GM18517 (cell line): ENCODE data around the gene EYS.
"Not testable (repeated sequence)": the region's sequence is repeated elsewhere in the genome, so short reads cannot be mapped to it uniquely, and the experiment has no call there.

Experiments
- ATAC-seq: cut with Tn5 transposase; IDR thresholded peaks from one replicate; pipeline ENCODE4 v1.9.1; 2021; ENCODE audit warnings: mild to moderate bottlenecking, moderate library complexity; ENCODE audit not compliant: unreplicated experiment

The EYS gene

GRCh38 chr6:63816982-63817436 lies 1890.0 kb downstream of the EYS start:
- ATAC-seq: no peak

GRCh38 chr6:63816401-63816981 lies 1890.5 kb downstream of the EYS start:
- ATAC-seq: no peak

GRCh38 chr6:63814459-63814858 lies 1892.6 kb downstream of the EYS start:
- no peak for ATAC-seq

DNA sequence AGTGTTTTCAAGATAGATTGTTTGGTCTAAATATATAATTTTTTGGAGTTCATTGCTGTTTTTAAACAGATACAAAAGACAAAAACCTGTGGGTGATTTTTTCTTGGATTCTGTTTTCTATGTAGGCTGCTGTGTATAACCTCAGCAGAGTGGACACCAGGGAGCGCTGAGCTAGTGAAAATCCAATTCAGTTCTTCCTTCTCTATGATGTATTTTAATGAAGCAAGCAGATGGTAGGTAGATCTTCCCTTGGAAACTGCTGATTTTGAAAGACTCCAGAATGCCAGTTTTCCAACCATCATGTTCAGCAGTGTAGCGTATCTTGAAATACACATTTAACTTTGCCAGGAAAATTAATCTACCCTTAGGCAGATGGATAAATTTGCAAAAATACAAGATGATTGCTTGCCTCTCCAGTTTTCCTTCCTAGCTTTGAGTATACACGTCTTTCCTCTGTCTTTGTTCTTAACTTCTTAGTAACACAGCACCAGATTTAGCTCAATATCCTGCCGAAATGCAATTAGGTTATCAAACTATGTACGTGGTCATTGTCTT lies 1893.4 kb downstream of the EYS start:
- no peak for ATAC-seq

DNA sequence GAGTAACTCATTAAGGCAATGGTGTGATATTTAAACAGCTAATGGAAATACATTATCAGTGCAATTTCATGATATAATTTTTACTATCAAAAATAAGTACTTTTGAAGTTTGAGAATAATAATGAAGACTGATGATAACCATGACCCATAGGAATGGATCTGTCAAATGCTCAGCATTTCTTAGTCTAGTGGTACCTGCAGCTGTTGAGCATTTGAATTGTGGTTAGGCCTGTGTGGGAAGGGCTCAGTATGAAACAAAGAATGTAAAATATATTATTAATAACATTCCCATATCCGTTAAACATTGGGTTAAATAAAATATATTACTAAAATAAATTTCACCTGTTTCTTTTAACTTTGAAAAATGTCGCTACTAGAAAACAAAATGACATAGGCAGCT lies 1898.5 kb downstream of the EYS start:
- no peak for ATAC-seq

GRCh38 chr6:63807056-63807455 lies 1900.0 kb downstream of the EYS start:
- no peak for ATAC-seq

GRCh38 chr6:63806573-63806913 lies 1900.5 kb downstream of the EYS start:
- ATAC-seq: no peak

DNA sequence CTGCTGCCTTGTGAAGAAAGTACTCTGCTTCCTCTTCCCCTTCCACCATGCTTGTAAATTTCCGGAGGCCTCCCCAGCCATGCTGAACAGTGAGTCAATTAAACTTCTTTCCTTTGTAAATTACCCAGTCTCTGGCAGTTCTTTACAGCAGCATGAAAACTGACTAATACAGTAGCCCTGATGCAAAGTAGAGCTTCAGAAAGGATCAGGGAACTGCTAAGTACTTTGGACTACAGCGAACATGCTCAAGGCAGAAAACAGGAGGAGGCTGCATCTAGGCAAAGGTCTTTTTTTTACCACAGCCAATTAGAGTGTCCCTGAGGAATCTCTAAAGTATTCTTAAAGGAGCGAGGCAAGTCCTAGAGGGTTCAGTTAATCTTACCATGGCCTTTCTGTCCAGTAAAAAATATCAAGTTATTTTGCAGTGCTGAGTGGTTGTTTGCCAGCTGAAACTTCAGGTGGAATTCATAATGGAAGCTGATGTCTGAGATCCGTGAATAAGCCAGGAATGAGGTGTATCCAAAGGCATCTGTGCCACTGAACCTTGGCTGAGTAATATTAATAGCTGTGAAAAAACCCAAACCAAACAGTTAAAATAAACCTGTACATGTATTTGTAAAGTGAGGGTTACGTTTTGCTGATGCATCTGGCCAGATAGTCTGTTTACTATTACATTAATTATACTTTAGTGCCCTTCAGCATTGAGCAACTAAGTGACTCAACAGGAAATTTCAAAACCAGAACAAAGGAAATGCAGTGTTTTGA lies 1901.0 kb downstream of the EYS start:
- ATAC-seq: no peak

DNA sequence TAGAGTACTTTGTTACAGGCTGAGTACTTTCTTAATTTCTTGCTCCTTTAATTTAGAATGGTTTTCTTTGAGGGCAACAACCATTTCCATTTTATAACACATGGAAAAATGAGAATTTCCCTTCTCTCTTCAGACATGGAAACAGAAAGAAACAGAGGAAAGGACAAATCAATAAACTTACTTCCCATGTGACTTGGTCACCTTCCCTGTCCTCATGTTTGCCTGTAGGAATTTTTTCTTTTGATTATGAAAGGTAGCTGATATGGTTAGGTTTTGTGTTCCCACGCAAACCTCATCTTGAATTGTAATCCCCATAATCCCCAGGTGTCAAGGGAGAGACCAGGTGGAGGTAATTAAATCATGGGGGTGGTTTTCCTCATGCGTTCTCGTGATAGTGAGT lies 1901.7 kb downstream of the EYS start:
- ATAC-seq: no peak

DNA sequence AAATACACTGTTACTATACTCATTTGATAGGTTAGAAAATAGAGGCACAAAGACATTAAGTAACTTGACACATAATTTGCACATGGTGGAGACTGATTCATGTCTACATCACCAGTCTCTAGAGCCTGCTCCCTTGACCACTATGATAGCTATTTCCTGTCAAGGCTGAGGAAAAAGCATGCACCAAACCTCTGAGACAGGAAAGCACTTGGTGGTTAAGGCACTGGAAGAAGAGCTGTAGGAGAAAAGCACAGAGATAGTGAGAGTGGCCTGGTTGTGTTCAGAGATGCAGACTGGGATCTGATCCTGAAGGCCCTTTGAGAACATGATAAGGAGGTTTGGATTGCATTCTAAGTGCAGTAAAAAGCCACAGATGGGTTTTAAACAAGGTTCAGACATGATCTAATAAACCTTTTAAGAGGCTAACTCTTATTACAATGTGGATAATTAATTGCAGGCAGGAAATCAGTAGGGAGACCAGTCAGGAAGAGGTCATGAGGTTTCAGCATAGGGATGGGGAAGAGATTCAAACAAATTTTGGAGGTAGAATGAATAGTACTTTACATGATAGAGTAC lies 1902.6 kb downstream of the EYS start:
- ATAC-seq: no peak

- no peak for ATAC-seq
These were observed 1903.7 kb downstream of the EYS start for GRCh38 chr6:63803371-63803770.

- no peak for ATAC-seq
These were observed 1904.3 kb downstream of the EYS start for GRCh38 chr6:63802606-63803206.

DNA sequence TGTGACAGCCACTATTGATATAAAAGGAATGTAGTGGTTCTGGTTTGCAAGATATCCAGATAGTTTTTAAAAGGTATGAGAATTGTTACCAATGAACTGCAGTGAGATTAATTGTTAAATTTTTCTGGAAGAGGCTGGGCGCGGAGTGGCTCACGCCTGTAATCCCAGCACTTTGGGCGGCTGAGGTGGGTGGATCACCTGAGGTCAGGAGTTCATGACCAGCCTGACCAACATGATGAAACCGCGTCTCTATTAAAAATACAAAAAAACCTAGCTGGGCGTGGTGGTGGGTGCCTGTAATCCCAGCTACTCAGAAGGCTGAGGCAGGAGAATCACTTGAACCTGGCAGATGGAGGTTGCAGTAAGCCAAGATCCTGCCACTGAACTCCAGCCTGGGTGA lies 1906.6 kb downstream of the EYS start:
- not testable (repeated sequence) for ATAC-seq

GRCh38 chr6:63799813-63800212 lies 1907.2 kb downstream of the EYS start:
- ATAC-seq: no peak

GRCh38 chr6:63799313-63799712 lies 1907.7 kb downstream of the EYS start:
- ATAC-seq: no peak

DNA sequence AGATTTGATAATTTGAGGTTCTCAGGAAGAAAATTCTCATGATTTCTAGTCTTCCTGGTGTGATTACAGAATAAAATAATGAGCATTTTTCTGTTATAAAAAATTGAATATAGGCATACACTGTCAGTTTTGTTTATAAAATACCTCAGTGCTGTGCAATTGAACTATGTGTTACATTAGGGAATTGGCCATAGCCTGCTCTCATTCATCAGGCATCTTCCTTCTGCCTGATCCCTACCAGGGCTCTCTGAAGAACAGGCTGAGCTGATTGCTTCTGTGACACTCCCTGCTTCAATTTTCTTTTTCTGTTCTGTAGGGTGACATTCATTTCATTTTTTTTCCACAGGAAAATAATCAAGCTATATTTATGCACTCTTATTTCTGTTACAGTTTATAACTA lies 1908.6 kb downstream of the EYS start:
- no peak for ATAC-seq

- no peak for ATAC-seq
These were observed 1909.3 kb downstream of the EYS start for GRCh38 chr6:63797721-63798120.

GRCh38 chr6:63795826-63796225 lies 1911.2 kb downstream of the EYS start:
- no peak for ATAC-seq

GRCh38 chr6:63795006-63795405 lies 1912.0 kb downstream of the EYS start:
- ATAC-seq: no peak

DNA sequence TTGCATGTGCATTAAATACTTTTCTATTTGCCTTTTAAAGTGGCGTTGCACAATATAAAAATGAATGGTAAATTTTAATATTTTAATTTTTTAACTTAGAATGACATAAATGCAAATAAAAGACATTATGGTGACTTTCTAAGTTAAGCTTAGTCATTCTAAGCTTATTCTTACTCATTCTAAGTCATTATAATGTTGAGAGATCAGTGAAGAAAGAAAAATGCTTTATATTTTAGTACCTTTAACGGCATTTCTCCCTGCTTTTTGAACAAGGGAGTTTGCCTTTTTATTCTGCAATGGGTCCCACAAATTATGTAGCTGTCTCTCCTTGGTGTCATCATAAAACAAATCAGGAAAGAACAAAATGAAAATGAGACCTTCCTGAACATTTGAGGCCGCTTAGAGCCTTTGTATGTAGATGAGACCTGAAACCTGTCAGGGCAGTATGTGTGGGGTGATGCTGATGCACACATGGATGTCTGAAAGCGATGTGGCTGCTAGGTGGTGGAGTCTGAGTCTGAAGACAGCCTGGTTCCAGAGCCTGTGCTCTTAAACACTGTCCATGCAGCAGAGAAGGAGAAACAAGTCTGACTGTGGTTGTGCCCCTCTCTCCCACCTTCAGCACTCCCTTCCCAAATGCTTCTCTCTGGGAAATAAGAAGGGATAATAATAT lies 1913.4 kb downstream of the EYS start:
- ATAC-seq: no peak
